Urothelium cell line (cell line): ENCODE results near the gene LYRM4.

Source experiments
- DNase-seq: peaks from one replicate; pipeline ENCODE4 v3.0.0; 2011; ENCODE audit warnings: low spot score, mixed read lengths
- FAIRE-seq: peaks from 2 replicates; lab custom pipeline; 2011; peaks lifted over from hg19 to GRCh38; lab: Jason Lieb, UNC

Gene LYRM4

GRCh38 chr6:5247201-5247600 is 13.5 kb downstream of the LYRM4 start:
- FAIRE-seq (no peak), DNase-seq (no peak)

GRCh38 chr6:5246141-5247097 is 14.3 kb downstream of the LYRM4 start:
- no peak for FAIRE-seq
- no peak for DNase-seq

GRCh38 chr6:5243069-5243468 is 17.7 kb downstream of the LYRM4 start:
- no peak for FAIRE-seq
- no peak for DNase-seq

- DNase-seq (no peak), FAIRE-seq (no peak)
Observed at GRCh38 chr6:5241252-5241651, 19.5 kb downstream of the LYRM4 start.

- DNase-seq: no peak
- no peak for FAIRE-seq
Observed at GRCh38 chr6:5238336-5238735, 22.4 kb downstream of the LYRM4 start.

- DNase-seq (no peak), FAIRE-seq (no peak)
Observed at GRCh38 chr6:5237805-5238204, 22.9 kb downstream of the LYRM4 start.

GRCh38 chr6:5235830-5236229 is 24.9 kb downstream of the LYRM4 start:
- DNase-seq: no peak
- no peak for FAIRE-seq

- DNase-seq (no peak), FAIRE-seq (no peak)
Observed at GRCh38 chr6:5234874-5235273, 25.9 kb downstream of the LYRM4 start.

- no peak for FAIRE-seq
Observed at GRCh38 chr6:5231289-5231688, 29.5 kb downstream of the LYRM4 start.

GRCh38 chr6:5230081-5230480 is 30.7 kb downstream of the LYRM4 start:
- FAIRE-seq (no peak), DNase-seq (no peak)

More at GRCh38 chr6:5231289-5231688, 29.5 kb downstream of the LYRM4 start:
- no peak for DNase-seq

- no peak for FAIRE-seq
- DNase-seq: no peak
Observed at GRCh38 chr6:5229356-5229755, 31.4 kb downstream of the LYRM4 start.

GRCh38 chr6:5223309-5223708 is 37.4 kb downstream of the LYRM4 start:
- no peak for FAIRE-seq
- DNase-seq: no peak

GRCh38 chr6:5220443-5220842 is 40.3 kb downstream of the LYRM4 start:
- DNase-seq: no peak
- no peak for FAIRE-seq

- FAIRE-seq: no peak
- no peak for DNase-seq
Observed at GRCh38 chr6:5219011-5219691, 41.6 kb downstream of the LYRM4 start.

- FAIRE-seq: no peak
- DNase-seq: no peak
Observed at GRCh38 chr6:5217356-5217755, 43.4 kb downstream of the LYRM4 start.

- no peak for DNase-seq
- FAIRE-seq: no peak
Observed at GRCh38 chr6:5215799-5216198, 45.0 kb downstream of the LYRM4 start.

- no peak for FAIRE-seq
- DNase-seq: no peak
Observed at GRCh38 chr6:5215159-5215558, 45.6 kb downstream of the LYRM4 start.

- FAIRE-seq: no peak
- DNase-seq: peak; percentile 16
Observed at GRCh38 chr6:5214570-5215052, 46.1 kb downstream of the LYRM4 start.

- DNase-seq (no peak), FAIRE-seq (no peak)
Observed at GRCh38 chr6:5213836-5214235, 46.9 kb downstream of the LYRM4 start.

- DNase-seq (no peak), FAIRE-seq (no peak)
Observed at GRCh38 chr6:5211492-5211891, 49.3 kb downstream of the LYRM4 start.

- no peak for FAIRE-seq
- DNase-seq: no peak
Observed at GRCh38 chr6:5208471-5208971, 52.2 kb downstream of the LYRM4 start.

GRCh38 chr6:5208057-5208456 is 52.7 kb downstream of the LYRM4 start:
- no peak for FAIRE-seq
- DNase-seq: no peak
